HT-29 (cell line): ENCODE results near the gene VIL1. TPM values are rescaled to one million over a fixed set of nuclear protein-coding genes. Genes with fewer than 3 reads are reported as not detected.

Experiments
- DNase-seq: peaks from one replicate; pipeline ENCODE4 v3.0.0-alpha.2; 2015; ENCODE audit warnings: low spot score
- total RNA-seq: library from RNA; depleted of rRNA; stranded (reverse); fragments of >200 nt; shearing (Covaris generic); gene quantifications from 2 replicates; pipeline ENCODE4 v1.2.3, GENCODE V29; 2014

The VIL1 gene
- total RNA-seq, 1 experiment from 2014 or later, result 247 TPM

GRCh38 chr2:218394298-218395089 lies 24.4 kb upstream of the VIL1 start:
- no peak for DNase-seq

DNA sequence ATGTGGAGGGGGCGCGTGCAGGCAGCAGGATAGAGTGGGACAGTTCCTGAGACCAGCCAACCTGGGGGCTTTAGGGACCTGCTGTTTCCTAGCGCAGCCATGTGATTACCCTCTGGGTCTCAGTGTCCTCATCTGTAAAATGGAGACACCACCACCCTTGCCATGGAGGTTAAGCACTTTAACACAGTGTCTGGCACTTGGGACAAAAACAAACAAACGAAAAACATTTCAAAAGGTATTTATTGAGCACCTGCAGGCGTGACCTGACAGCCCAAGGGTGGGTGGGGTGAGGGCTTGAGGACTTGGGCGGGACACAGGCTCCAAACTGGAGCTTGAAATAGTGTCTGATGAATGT lies 23.9 kb upstream of the VIL1 start:
- no peak for DNase-seq

DNA sequence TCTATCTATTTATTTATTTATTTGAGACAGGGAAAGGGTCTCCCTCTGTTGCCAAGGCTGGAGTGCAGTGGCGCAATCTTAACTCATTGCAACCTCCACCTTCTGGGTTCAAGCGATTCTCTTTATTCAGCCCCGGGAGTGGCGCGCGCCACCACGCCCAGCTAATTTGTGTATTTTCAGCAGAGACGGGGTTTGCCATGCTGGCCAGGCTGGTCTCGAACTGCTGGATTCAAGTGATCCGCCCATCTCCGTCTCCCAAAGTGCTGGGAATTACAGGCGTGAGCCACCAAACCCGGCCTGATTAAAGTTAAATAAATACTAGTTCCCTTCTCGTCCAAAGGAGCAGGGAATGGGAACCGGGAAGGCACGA lies 23.5 kb upstream of the VIL1 start:
- no peak for DNase-seq

DNA sequence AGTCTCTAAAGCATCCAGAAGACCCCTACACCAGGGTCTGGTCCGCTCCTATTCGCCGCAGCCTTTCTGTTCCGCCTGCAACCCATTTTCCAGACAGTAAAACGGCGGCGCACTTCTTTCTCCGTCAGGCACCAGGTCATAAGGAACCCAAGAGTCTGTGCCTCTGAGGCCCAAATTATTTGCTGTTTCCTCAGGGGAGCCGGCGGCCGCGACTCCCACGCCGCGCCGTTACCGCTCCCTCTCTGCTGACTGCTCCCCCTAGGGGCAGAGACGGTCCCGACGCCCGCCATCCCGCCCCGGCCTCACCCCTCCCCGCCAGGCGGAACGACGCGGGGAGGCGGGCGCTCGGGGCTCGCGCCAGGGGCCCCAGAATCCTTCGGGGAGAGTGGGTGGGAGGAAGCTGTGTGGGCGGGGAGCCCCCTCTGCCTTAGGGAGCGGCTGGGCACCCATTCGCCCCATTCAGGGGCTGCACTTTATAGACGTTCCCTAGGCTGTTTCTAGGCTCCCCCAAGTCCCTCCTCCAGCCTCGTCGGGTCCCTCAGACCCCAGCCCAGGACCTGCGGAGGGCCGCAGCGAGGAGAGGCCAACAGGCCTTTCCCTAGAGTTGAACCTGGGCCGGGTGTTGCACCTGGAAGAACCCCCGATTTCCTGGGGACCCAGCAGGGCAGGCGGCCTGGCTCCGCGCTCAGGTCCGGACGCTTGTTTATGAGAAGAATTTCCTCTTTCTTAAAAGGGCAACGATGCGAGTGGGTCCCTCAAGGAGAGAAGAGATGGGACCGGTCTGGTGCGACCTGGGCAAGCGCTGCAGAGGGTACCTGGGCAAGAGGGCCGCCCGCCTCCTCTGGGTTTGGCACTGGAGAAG lies 22.9 kb upstream of the VIL1 start:
- DNase-seq, result peak; percentile 96

GRCh38 chr2:218396688-218397462 lies 22.0 kb upstream of the VIL1 start:
- DNase-seq, result peak; percentile 44

DNA sequence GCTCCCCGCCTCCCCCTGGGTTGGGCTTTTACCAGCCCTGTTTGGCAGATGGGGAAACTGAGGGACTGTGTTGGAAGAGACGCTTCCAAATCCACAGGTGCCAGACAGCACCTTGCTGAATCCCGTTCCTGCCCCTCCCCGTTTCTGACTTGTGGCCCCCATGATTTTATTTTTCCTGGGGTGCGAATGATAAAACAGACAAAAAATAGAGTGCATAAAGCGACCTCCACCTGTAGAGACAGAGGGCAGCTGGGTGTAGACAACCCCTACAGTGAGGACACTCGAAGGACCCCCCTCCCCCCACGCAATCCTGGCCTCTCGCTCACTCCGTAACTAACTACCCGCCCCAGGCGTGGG lies 21.5 kb upstream of the VIL1 start:
- no peak for DNase-seq

DNA sequence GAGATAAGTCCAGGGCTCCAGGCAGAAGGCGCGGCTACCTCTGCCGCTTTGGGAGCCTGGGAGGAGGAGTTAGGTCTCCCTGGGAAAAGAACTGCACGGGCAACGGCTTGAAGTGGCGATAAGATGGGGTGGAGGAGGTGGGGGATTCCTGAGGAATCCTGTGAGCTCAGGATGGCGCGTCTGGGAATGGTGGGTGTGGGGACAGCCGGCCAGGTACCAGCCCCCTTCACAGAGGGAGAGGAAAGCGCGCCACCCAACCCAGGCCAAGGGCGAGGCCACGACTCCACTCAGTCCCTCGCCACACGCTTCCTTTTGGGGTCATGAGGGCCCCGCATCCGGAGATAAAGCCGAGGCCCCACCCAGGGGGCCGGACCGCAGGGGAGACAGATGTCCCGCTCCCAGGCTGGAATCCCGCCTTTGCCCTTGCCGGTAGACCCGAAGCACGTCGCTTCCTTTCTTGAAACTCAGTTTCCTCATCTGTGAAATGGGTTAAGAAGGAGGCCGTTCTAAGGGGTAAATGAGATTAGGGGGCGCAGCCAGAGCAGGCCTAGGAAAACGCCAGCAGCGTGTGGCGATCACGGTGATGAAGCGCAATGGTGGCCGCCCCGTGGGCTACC lies 21.0 kb upstream of the VIL1 start:
- DNase-seq, result peak; percentile 78

DNA sequence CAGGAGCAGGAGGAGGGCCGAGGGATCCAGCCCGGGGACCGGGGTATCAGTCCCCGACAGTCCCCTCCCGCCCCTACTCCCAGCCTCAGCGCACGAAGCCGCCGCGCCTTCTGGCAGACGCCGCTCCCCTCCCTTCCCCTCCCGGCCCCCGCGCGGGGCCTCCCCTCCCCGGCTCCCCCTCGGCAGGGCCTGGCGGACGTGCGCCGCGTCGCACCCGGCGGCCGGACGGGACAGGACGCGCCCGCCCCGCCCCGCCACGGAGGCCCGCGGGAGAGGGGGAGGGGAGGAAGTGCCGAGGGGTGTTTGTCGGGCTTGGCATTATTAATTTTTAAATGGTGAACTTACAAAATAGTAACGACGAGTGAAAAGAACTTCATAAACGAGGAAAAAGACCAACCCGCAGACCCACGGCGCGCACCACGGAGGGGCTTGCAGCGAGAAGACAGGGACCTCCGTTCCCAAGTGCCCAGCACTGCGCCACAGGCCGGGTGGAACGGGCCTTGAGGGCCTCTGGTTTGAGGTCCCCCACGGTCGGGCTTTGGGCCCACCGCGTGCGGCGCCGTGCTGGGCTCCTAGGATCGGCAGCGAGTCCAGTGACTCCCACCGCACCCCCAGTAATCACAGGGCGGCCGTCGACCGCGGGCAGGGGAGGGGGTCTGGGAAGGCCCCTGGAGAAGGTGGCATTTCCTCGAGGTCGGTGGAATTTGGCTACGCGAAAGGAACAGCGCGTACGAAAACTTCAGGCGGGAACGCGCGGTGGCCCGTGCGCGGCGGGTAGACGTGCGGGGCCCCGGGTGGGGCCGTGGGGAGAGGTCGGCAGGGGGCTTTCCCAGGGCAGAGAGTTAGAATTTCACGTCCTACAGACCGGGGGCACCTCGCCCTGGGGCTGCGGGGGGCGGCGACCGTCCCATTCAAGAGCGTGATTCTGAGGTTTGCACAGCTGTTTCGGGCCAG lies 20.2 kb upstream of the VIL1 start:
- DNase-seq, result peak; percentile 72

DNA sequence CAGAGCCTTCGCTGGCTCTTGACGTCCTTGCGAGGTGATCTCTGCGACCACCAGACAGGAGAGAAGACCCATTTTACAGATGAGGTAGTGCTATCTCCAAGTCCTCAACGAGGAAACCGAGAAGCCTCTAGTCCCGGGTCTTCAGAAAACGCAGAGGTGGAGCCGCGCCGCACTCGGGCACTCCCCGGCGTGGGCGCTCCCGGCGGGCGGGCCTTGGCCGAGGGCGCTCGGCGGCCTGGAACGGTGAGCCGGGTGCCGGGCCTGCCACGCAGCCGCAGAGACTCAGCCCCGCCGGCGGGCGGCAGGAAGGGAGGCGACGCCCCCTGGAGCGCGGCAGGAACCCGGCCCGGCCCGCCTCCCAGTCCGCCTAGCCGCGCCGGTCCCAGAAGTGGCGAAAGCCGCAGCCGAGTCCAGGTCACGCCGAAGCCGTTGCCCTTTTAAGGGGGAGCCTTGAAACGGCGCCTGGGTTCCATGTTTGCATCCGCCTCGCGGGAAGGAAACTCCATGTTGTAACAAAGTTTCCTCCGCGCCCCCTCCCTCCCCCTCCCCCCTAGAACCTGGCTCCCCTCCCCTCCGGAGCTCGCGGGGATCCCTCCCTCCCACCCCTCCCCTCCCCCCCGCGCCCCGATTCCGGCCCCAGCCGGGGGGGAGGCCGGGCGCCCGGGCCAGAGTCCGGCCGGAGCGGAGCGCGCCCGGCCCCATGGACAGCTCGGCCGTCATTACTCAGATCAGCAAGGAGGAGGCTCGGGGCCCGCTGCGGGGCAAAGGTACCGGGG lies 19.3 kb upstream of the VIL1 start, which contains the start of gene CTDSP1:
TSS of gene CTDSP1 (plus strand) at position 478 of the 776 bp plus-strand sequence. CDS start at position 701, 223 bp downstream.
- peak; percentile 94 for DNase-seq

DNA sequence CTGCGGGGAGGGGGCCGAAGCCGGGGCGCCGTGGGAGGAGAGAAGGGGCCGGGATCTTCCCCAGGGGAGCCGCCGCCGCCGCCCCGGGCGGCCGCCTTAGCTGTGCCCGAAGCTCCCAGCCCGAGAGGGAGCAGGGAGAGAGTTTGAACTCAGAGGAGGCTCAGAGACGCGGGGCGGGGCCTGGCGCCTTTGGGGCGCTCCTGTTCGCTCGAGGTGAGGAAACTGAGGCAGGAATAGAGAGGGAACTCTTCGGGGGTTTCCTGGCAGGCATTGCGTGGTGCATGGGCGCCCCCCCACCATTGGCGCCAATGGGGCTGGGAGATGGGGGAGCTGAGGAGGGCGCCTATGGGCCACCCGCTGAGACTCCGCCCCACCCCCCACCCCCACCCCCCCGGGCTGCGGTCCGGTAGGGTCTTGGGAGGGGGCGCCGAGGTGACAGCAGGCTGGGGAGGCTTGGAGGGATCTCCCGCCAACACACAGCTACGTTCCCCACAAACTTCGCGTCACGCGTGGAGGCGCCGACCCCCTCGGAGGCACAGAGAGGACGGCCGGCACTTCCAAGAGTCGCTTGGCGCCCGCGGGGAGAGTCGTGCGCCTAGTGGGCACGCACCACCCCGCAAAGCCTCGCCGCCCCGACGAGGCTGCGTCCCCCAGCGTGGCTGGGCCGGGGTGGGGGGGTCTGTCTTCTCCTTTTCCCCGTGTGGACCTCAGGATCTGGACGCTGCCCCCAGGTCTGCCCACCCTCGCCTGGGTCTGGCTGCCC lies 18.6 kb upstream of the VIL1 start:
- peak; percentile 59 for DNase-seq

GRCh38 chr2:218400930-218401881 lies 17.7 kb upstream of the VIL1 start:
- DNase-seq, result peak; percentile 23

DNA sequence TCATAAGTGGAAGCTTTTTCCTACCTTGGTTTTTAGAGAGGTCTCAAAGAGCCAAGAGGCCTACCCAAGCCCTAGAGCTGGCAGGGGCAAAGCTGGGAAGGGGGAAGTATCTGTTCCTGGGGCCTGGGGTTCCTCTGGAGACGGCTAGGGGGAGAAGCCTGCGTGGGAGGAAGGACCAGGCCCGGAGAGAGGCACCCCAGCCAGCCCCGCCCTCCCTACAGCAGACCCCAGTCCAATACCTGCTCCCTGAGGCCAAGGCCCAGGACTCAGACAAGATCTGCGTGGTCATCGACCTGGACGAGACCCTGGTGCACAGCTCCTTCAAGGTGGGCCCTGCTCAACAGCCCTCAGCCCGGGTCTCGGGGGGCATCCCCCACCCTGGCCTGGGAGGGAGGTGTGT lies 17.0 kb upstream of the VIL1 start:
- no peak for DNase-seq

GRCh38 chr2:218402491-218402901 lies 16.4 kb upstream of the VIL1 start:
- no peak for DNase-seq

DNA sequence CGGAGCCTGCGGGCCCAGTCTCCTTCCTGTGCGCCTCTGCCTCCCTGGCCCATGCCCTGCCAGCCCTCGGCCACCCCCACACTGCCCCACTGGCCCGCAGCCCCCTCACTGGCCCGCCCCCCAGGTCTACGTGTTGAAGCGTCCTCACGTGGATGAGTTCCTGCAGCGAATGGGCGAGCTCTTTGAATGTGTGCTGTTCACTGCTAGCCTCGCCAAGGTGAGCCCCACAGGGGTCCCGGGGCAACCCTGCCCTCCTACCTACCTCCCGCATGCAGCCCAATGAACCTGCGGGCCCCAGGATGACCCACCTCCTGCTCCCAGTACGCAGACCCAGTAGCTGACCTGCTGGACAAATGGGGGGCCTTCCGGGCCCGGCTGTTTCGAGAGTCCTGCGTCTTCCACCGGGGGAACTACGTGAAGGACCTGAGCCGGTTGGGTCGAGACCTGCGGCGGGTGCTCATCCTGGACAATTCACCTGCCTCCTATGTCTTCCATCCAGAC lies 16.0 kb upstream of the VIL1 start:
- DNase-seq, result no peak

DNA sequence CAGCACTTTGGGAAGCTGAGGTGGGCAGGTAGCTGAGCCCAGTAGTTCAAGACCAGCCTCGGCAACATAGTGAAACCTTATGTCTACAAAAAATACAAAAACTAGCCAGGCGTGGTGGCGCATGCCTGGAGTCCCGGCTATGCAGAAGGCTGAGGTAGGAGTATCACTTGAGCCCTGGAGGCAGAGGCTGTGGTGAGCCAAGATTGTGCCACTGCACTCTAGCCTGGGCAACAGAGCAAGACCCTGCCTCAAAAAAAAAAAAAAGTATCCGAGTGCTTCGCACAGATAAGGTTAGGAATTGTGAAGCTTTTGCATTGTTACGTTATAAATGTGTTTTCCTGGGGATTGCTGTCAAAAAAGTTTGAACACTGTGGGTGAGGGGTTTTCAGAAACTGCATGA lies 15.1 kb upstream of the VIL1 start:
- DNase-seq, result no peak

DNA sequence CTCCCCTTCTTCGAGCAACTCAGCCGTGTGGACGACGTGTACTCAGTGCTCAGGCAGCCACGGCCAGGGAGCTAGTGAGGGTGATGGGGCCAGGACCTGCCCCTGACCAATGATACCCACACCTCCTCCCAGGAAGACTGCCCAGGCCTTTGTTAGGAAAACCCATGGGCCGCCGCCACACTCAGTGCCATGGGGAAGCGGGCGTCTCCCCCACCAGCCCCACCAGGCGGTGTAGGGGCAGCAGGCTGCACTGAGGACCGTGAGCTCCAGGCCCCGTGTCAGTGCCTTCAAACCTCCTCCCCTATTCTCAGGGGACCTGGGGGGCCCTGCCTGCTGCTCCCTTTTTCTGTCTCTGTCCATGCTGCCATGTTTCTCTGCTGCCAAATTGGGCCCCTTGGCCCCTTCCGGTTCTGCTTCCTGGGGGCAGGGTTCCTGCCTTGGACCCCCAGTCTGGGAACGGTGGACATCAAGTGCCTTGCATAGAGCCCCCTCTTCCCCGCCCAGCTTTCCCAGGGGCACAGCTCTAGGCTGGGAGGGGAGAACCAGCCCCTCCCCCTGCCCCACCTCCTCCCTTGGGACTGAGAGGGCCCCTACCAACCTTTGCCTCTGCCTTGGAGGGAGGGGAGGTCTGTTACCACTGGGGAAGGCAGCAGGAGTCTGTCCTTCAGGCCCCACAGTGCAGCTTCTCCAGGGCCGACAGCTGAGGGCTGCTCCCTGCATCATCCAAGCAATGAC lies 14.4 kb upstream of the VIL1 start:
- DNase-seq, result no peak
